Fibroblast of skin of abdomen (primary cell): ENCODE measurements around the gene ADCY5.

ENCODE experiments used
- DNase-seq: peaks from one replicate; pipeline ENCODE4 v3.0.0-alpha.2; 2013

Gene ADCY5

GRCh38 chr3:123429362-123430125 is 19.3 kb downstream of the ADCY5 start:
- DNase-seq: no peak

GRCh38 chr3:123424999-123425712 is 23.7 kb downstream of the ADCY5 start:
- DNase-seq: no peak

GRCh38 chr3:123424321-123424998 is 24.4 kb downstream of the ADCY5 start:
- DNase-seq: no peak

GRCh38 chr3:123423806-123424205 is 25.1 kb downstream of the ADCY5 start:
- DNase-seq: no peak

GRCh38 chr3:123423031-123423430 is 25.9 kb downstream of the ADCY5 start:
- no peak for DNase-seq

- no peak for DNase-seq
Observed at GRCh38 chr3:123422457-123422856, 26.4 kb downstream of the ADCY5 start.

- peak; percentile 22 for DNase-seq
Observed at GRCh38 chr3:123421353-123422174, 27.3 kb downstream of the ADCY5 start.

GRCh38 chr3:123420416-123420968 is 28.4 kb downstream of the ADCY5 start:
- DNase-seq: no peak

GRCh38 chr3:123419850-123420297 is 29.0 kb downstream of the ADCY5 start:
- no peak for DNase-seq

- no peak for DNase-seq
Observed at GRCh38 chr3:123419181-123419849, 29.6 kb downstream of the ADCY5 start.

- DNase-seq: no peak
Observed at GRCh38 chr3:123416647-123417046, 32.2 kb downstream of the ADCY5 start.

GRCh38 chr3:123416173-123416572 is 32.7 kb downstream of the ADCY5 start:
- no peak for DNase-seq

GRCh38 chr3:123414973-123415775 is 33.7 kb downstream of the ADCY5 start:
- no peak for DNase-seq

- no peak for DNase-seq
Observed at GRCh38 chr3:123412811-123413604, 35.9 kb downstream of the ADCY5 start.

- DNase-seq: no peak
Observed at GRCh38 chr3:123412076-123412475, 36.8 kb downstream of the ADCY5 start.

- DNase-seq: no peak
Observed at GRCh38 chr3:123411340-123412040, 37.4 kb downstream of the ADCY5 start.

GRCh38 chr3:123410149-123410515 is 38.8 kb downstream of the ADCY5 start:
- DNase-seq: no peak

GRCh38 chr3:123409443-123410148 is 39.3 kb downstream of the ADCY5 start:
- no peak for DNase-seq

- DNase-seq: no peak
Observed at GRCh38 chr3:123406598-123406997, 42.3 kb downstream of the ADCY5 start.
